Measurements from ENCODE around the gene HECTD2. TPM values are rescaled to one million over a fixed set of nuclear protein-coding genes. Genes with fewer than 3 reads are reported as not detected.

HECTD2 gene
- total and polyA plus RNA-seq, 3 donors from 2014 or later = 9.0 to 22.3 (median 20.3) TPM

GRCh38 chr10:91391920-91392319 lies 18.2 kb upstream of the HECTD2 start:
- Histone ChIP-seq H3K4me1 (no peaks in the 10 kb centered on the region), H3K36me3 (ENCODE audit: low read depth, missing control alignments) (no peaks in the 10 kb centered on the region), H3K27ac (no peak overlapping the region), H3K9me3 (no peaks in the 10 kb centered on the region), H3K27me3 (no peaks in the 10 kb centered on the region), H3K4me3 (no peak overlapping the region)
- no peak for DNase-seq
- intact Hi-C loops (cut with DNase I; ENCODE audit: low total_unique reads) = no loop called here
- 96 to 100% methylated on average over 1 of the region's 1 CpG for WGBS, 2 donors
- no peak for TF ChIP-seq CTCF (IDR thresholded peaks at IDR 0.05)
- no peak for TF ChIP-seq POLR2A (IDR thresholded peaks at IDR 0.05)

DNA sequence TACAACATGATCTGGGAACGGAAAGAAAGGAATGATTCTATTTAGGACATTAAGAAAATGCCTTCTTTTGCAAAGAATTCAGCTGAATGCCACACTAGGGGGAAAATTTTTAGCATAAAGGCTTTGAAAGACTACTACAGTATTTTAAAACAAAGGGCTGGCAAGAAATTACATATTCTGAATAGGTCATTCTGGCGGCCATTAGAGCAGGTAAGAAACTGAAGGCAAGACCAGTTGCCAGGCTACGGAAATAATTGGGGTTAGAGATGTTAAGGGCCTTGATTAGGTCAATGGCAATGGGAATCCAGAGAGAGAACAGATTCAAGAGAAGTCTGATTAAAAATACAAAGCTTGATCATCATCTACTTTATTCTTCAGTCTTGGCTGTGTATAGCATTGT lies 3.8 kb upstream of the HECTD2 start:
- TF ChIP-seq CTCF (IDR thresholded peaks at IDR 0.05) (no peak), POLR2A (IDR thresholded peaks at IDR 0.05) (no peak)
- WGBS, 2 donors = 92 to 95% methylated on average over 3 of the region's 3 CpGs
- Histone ChIP-seq H3K4me3 (no peak overlapping the region), H3K27ac (no peak overlapping the region), H3K27me3 (no peaks in the 10 kb centered on the region), H3K4me1 (no peaks in the 10 kb centered on the region), H3K9me3 (no peaks in the 10 kb centered on the region), H3K36me3 (ENCODE audit: low read depth, missing control alignments) (no peaks in the 10 kb centered on the region)
- no peak for DNase-seq
- intact Hi-C loops (cut with DNase I; ENCODE audit: low total_unique reads) = no loop called here

GRCh38 chr10:91409069-91409868 lies 875 bp upstream of the HECTD2 start:
- 1% methylated on average over 22 to 31 of the region's 31 CpGs for WGBS, 2 donors
- no peaks in the 10 kb centered on the region for H3K9me3 ChIP-seq
- no peaks in the 10 kb centered on the region for H3K4me1 ChIP-seq
- H3K27me3 ChIP-seq = no peaks in the 10 kb centered on the region
- peak; percentile 89 for DNase-seq
- intact Hi-C loops (cut with DNase I; ENCODE audit: low total_unique reads) = no loop called here
- H3K4me3 ChIP-seq = peak overlapping the region; percentile 83 to 95
- H3K36me3 ChIP-seq (ENCODE audit: low read depth, missing control alignments) = no peaks in the 10 kb centered on the region
- TF ChIP-seq POLR2A (IDR thresholded peaks at IDR 0.05) (no peak), CTCF (IDR thresholded peaks at IDR 0.05) (peak in 2 of 3 experiments; percentile 10 to 32)
- H3K27ac ChIP-seq = peak overlapping the region; percentile 100

GRCh38 chr10:91410638-91411371 lies 661 bp downstream of the HECTD2 start:
- TF ChIP-seq POLR2A (IDR thresholded peaks at IDR 0.05) (no peak), CTCF (IDR thresholded peaks at IDR 0.05) (no peak)
- Histone ChIP-seq H3K9me3 (no peaks in the 10 kb centered on the region), H3K36me3 (ENCODE audit: low read depth, missing control alignments) (no peaks in the 10 kb centered on the region), H3K4me3 (peak overlapping the region; percentile 83 to 95), H3K27me3 (no peaks in the 10 kb centered on the region), H3K27ac (peak overlapping the region; percentile 100), H3K4me1 (no peaks in the 10 kb centered on the region)
- intact Hi-C loops (cut with DNase I; ENCODE audit: low total_unique reads) = no loop called here
- whole genome bisulfite sequencing, 2 donors = 0 to 2% methylated on average over 19 to 21 of the region's 26 CpGs
- peak; percentile 64 for DNase-seq
